PFSK-1 (cell line): Measurements from ENCODE around the gene MCUB.

Source experiments
- POLR2AphosphoS5 ChIP-seq: IDR thresholded peaks from 2 replicates; pipeline ENCODE4 v1.6.1; 2012; ENCODE audit warnings: low read depth, mild to moderate bottlenecking, control low read depth, low read length, moderate library complexity
- SIN3A ChIP-seq: IDR thresholded peaks from 2 replicates; pipeline ENCODE4 v1.6.1; 2012; ENCODE audit warnings: mild to moderate bottlenecking, low read length, moderate library complexity, borderline replicate concordance; ENCODE audit not compliant: insufficient read depth
- TF ChIP-seq, protein P1 (sequence below), 2 experiments: IDR thresholded peaks; 2 replicates each; pipeline versions ENCODE4 v1.6.1 to v1.8.0; 2011 to 2012; ENCODE audit warnings: low read depth in 2 of 2, low read length in 2 of 2, control low read depth in 1 of 2, inconsistent platforms in 1 of 2, mild to moderate bottlenecking in 1 of 2, moderate library complexity in 1 of 2; ENCODE audit not compliant: insufficient read depth in 1 of 2

DNA sequence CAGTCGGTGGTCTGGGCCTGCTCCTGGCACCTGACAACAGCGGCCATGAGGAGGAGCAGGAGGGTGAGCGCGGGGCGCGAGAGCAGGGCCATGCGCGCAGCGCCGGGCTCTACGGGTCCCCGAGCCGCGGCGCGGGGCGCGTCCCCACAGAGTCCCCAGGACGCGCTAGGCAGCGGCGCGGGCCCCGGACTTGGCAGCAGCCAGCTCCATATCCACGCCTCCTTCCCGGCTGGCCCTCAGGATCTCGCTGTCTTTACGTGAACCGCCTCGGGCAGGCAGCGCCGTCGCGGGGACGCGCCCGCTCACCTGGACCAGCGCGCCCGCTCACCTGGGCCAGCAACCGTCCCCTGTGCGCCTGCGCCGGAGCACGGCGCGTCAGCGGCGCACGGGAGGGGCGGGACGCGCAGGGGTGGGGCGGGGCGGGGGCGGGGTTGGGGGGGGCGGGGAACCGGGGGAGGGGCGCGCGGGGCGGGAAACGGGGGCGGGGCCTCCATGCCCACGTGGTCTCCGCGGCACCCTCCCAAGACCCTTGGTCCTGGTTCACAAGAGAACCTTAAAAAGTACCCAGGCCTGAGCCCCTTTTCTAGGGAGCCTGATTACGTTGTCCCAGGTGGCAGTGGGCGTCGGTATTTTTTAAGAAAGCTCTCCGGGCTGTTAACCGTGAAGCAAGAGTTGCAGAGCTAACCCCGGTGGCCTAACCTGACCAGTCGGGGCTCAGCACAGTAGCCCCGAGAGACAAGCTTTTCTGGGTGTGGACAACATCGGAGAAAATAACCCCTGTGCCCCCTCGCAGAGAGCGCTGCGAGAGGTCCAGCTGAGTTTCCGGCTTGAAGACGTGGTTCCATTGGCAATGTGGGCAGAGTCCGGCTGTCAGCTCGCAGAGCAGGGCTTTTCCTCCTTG lies 169.9 kb downstream of the MCUB start, which contains the start of gene PLA2G12A:
- TF ChIP-seq, protein P1, sequence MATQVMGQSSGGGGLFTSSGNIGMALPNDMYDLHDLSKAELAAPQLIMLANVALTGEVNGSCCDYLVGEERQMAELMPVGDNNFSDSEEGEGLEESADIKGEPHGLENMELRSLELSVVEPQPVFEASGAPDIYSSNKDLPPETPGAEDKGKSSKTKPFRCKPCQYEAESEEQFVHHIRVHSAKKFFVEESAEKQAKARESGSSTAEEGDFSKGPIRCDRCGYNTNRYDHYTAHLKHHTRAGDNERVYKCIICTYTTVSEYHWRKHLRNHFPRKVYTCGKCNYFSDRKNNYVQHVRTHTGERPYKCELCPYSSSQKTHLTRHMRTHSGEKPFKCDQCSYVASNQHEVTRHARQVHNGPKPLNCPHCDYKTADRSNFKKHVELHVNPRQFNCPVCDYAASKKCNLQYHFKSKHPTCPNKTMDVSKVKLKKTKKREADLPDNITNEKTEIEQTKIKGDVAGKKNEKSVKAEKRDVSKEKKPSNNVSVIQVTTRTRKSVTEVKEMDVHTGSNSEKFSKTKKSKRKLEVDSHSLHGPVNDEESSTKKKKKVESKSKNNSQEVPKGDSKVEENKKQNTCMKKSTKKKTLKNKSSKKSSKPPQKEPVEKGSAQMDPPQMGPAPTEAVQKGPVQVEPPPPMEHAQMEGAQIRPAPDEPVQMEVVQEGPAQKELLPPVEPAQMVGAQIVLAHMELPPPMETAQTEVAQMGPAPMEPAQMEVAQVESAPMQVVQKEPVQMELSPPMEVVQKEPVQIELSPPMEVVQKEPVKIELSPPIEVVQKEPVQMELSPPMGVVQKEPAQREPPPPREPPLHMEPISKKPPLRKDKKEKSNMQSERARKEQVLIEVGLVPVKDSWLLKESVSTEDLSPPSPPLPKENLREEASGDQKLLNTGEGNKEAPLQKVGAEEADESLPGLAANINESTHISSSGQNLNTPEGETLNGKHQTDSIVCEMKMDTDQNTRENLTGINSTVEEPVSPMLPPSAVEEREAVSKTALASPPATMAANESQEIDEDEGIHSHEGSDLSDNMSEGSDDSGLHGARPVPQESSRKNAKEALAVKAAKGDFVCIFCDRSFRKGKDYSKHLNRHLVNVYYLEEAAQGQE (IDR thresholded peaks at IDR 0.05; ENCODE audit: insufficient read depth in 1 of 2, low read depth in 2 of 2, low read length in 2 of 2), result no peak
- TF ChIP-seq SIN3A (no peak), POLR2AphosphoS5 (peak; percentile 48; the same call in 1 of the 2 replicates)
